HG03097 (cell line): ENCODE data around the gene RAD50.
"Not testable (repeated sequence)": the region's sequence is repeated elsewhere in the genome, so short reads cannot be mapped to it uniquely, and the experiment has no call there.

ENCODE experiments used
- ATAC-seq: cut with Tn5 transposase; IDR thresholded peaks from one replicate; pipeline ENCODE4 v1.9.1; 2021; ENCODE audit not compliant: unreplicated experiment, low FRiP score

Gene RAD50

GRCh38 chr5:132690156-132690555, 133.4 kb downstream of the RAD50 start:
- ATAC-seq: no peak

GRCh38 chr5:132691755-132692631, 135.2 kb downstream of the RAD50 start:
- not testable (repeated sequence) for ATAC-seq

- no peak for ATAC-seq
These were observed 135.8 kb downstream of the RAD50 start for GRCh38 chr5:132692632-132692967.
